DOHH2 (cell line): ENCODE measurements around the gene SLC6A17.

Experiments used
- H3F3A ChIP-seq: fragments of 200-600 bp; sonication (generic), shearing (Covaris generic); 2 replicates; pipeline ENCODE4 v1.6.0; 2016; ENCODE audit warnings: antibody characterized with exemption, mild to moderate bottlenecking; ENCODE audit not compliant: control insufficient read depth, insufficient read depth
- H3K27ac ChIP-seq: fragments of 200-600 bp; sonication (generic); 2 replicates; pipeline ENCODE4 v1.5.1; 2014; ENCODE audit warnings: low read depth, mild to moderate bottlenecking, low read length, moderate library complexity
- H3K27me3 ChIP-seq: fragments of 200-600 bp; sonication (generic); 2 replicates; pipeline ENCODE4 v1.6.1; 2014; ENCODE audit warnings: mild to moderate bottlenecking, low read length, mixed read lengths; ENCODE audit not compliant: control insufficient read depth
- H3K36me3 ChIP-seq: fragments of 200-600 bp; sonication (generic); 2 replicates; pipeline ENCODE4 v1.6.1; 2014; ENCODE audit warnings: mild to moderate bottlenecking, low read length, moderate library complexity, mixed read lengths; ENCODE audit not compliant: control insufficient read depth
- H3K4me1 ChIP-seq: fragments of 200-600 bp; sonication (generic); 2 replicates; pipeline ENCODE4 v1.6.1; 2014; ENCODE audit warnings: mild to moderate bottlenecking, low read length, mixed read lengths; ENCODE audit not compliant: control insufficient read depth
- H3K4me2 ChIP-seq: fragments of 200-600 bp; sonication (generic); 2 replicates; pipeline ENCODE4 v1.6.0; 2014; ENCODE audit warnings: mild to moderate bottlenecking, low read length, moderate library complexity
- H3K4me3 ChIP-seq: fragments of 200-600 bp; sonication (generic); 2 replicates; pipeline ENCODE4 v1.5.1; 2014; ENCODE audit warnings: mild to moderate bottlenecking, low read length, mixed read lengths
- H3K79me2 ChIP-seq: fragments of 200-600 bp; sonication (generic); 2 replicates; pipeline ENCODE4 v1.6.1; 2014; ENCODE audit warnings: mild to moderate bottlenecking, low read length, mixed read lengths; ENCODE audit not compliant: control insufficient read depth
- H3K9me2 ChIP-seq: fragments of 200-600 bp; sonication (generic); replicated peaks from 2 replicates; pipeline ENCODE4 v1.6.1; 2014; ENCODE audit warnings: mild to moderate bottlenecking, low read length, mixed read lengths; ENCODE audit not compliant: control insufficient read depth
- H3K9me3 ChIP-seq: fragments of 200-600 bp; sonication (generic); 2 replicates; pipeline ENCODE4 v1.6.1; 2014; ENCODE audit warnings: antibody characterized with exemption, low read length, mixed read lengths; ENCODE audit not compliant: control insufficient read depth, insufficient read depth
- H4K20me1 ChIP-seq: fragments of 200-600 bp; sonication (generic); 2 replicates; pipeline ENCODE4 v1.6.0; 2014; ENCODE audit warnings: low read depth, mild to moderate bottlenecking, antibody characterized with exemption, low read length, moderate library complexity; ENCODE audit not compliant: control insufficient read depth, insufficient read depth
- CTCF ChIP-seq: fragments of 200-600 bp; sonication (generic); IDR thresholded peaks from one replicate; pipeline ENCODE4 v1.5.1; 2014; ENCODE audit warnings: antibody characterized with exemption, mild to moderate bottlenecking, low read depth, low read length; ENCODE audit not compliant: poor library complexity, severe bottlenecking
- EZH2phosphoT487 ChIP-seq: fragments of 200-600 bp; sonication (generic); IDR thresholded peaks from 2 replicates; pipeline ENCODE4 v1.6.1; 2017; ENCODE audit warnings: borderline replicate concordance, mild to moderate bottlenecking, antibody characterized with exemption, low read length, moderate library complexity, mixed read lengths

SLC6A17 gene

GRCh38 chr1:110249256-110249655 lies 99.0 kb downstream of the SLC6A17 start:
- Histone ChIP-seq H3K79me2 (no peaks in the 10 kb centered on the region), H4K20me1 (no peaks in the 10 kb centered on the region), H3F3A (no peaks in the 10 kb centered on the region), H3K27me3 (no peaks in the 10 kb centered on the region), H3K4me3 (no peak overlapping the region), H3K9me2 (no peaks in the 10 kb centered on the region), H3K4me2 (no peak overlapping the region), H3K4me1 (peaks cover 9% of the 10 kb centered on the region), H3K27ac (no peak overlapping the region), H3K36me3 (no peaks in the 10 kb centered on the region), H3K9me3 (no peaks in the 10 kb centered on the region)
- no peak for TF ChIP-seq CTCF
- no peak for TF ChIP-seq EZH2phosphoT487

GRCh38 chr1:110250008-110250407 lies 99.7 kb downstream of the SLC6A17 start:
- Histone ChIP-seq H3K4me1 (peaks cover 1% of the 10 kb centered on the region), H3K79me2 (no peaks in the 10 kb centered on the region), H3K36me3 (no peaks in the 10 kb centered on the region), H3K27ac (no peak overlapping the region), H3K4me2 (no peak overlapping the region), H3F3A (no peaks in the 10 kb centered on the region), H3K4me3 (no peak overlapping the region), H3K9me2 (no peaks in the 10 kb centered on the region), H3K27me3 (no peaks in the 10 kb centered on the region), H3K9me3 (no peaks in the 10 kb centered on the region), H4K20me1 (no peaks in the 10 kb centered on the region)
- TF ChIP-seq CTCF (no peak), EZH2phosphoT487 (no peak)

GRCh38 chr1:110250749-110251148 lies 100.5 kb downstream of the SLC6A17 start:
- Histone ChIP-seq H3K9me2 (no peaks in the 10 kb centered on the region), H3F3A (no peaks in the 10 kb centered on the region), H3K9me3 (no peaks in the 10 kb centered on the region), H4K20me1 (no peaks in the 10 kb centered on the region), H3K4me1 (no peaks in the 10 kb centered on the region), H3K4me3 (no peak overlapping the region), H3K36me3 (no peaks in the 10 kb centered on the region), H3K4me2 (no peak overlapping the region), H3K27me3 (no peaks in the 10 kb centered on the region), H3K79me2 (no peaks in the 10 kb centered on the region), H3K27ac (no peak overlapping the region)
- no peak for TF ChIP-seq EZH2phosphoT487
- TF ChIP-seq CTCF, result no peak
